HG03045 (cell line): ENCODE data around the gene PLTP.
"Not testable (repeated sequence)": the region's sequence is repeated elsewhere in the genome, so short reads cannot be mapped to it uniquely, and the experiment has no call there.

ENCODE experiments used
- ATAC-seq: cut with Tn5 transposase; IDR thresholded peaks from one replicate; pipeline ENCODE4 v1.9.1; 2021; ENCODE audit warnings: mild to moderate bottlenecking, moderate library complexity; ENCODE audit not compliant: unreplicated experiment

Gene PLTP

DNA sequence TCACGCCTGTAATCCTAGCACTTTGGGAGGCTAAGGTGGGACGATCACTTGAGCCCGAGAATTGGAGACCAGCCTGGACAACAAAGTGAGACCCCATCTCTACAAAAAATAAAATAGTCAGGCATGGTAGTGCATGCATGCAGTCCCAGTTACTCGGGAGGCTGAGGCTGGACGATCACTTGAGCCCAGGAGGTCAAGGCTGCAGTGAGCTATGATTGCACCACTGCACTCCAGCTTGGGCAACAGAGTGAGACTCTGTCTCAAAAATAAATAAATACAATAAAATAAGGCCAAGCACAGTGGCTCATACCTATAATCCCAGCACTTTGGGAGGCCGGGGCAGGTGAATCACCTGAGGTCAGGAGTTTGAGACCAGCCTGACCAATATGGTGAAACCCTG, 10.6 kb downstream of the PLTP start:
- ATAC-seq, result not testable (repeated sequence)

DNA sequence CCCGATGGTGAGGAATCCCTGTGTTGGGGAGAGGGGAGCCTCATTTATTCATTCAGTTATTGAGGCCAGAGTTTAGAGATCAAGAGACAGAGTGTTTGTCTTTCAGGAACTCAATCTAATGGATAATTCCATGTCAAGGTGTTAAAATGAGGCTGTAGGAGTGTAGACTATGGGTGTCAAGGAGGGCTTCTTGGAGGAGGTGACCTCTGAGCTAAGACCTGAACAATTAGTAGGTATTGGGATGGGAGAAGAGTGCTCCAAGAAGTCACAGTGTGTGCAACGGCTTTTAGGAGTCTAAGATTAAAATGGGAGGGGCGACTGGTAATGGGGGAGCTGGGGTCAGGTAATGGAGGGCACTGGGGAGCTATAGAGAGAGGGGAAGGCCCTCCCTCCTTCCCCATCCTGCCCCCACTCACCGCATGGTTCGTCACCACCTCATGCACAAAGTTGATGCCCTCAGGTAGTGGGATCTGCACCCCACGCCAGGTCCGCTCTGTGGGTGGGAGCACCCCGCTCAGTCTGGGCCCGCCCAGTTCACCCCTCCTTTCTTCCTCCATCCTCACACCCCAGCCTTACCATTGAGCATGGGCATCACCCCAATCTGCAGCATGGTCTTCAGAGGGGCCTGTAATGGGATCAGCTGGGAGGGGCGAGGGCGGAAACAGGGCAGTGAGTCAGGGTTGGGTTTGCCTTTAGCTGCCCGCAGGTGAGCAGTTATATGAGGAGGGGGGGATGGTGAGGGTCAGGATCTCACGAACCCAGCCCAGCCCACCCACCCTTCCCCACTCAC, 12.7 kb downstream of the PLTP start:
- ATAC-seq, result no peak

DNA sequence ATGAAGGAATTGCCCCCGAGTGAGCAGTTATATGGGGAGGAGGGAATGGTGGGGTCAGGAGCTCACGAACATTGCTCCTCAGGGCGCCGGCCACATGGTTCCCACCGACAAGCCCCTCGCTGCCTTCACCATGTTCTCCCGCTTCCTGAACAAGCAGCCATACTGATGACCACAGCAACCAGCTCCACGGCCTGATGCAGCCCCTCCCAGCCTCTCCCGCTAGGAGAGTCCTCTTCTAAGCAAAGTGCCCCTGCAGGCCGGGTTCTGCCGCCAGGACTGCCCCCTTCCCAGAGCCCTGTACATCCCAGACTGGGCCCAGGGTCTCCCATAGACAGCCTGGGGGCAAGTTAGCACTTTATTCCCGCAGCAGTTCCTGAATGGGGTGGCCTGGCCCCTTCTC, 13.7 kb downstream of the PLTP start:
- no peak for ATAC-seq

DNA sequence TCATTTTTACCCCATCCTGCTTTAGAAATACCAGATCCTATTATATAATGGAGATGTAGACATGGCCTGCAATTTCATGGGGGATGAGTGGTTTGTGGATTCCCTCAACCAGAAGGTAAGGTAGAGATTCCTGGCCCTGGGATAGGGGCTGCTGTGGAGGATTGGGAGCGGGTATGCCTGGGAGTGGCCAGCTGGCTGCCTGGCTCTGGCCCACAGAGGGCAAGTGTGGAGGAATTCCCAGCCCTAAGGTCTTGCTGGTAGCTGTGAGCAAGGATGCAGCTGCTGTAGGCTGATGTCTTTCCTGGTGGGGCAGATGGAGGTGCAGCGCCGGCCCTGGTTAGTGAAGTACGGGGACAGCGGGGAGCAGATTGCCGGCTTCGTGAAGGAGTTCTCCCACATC, 14.3 kb downstream of the PLTP start:
- no peak for ATAC-seq

DNA sequence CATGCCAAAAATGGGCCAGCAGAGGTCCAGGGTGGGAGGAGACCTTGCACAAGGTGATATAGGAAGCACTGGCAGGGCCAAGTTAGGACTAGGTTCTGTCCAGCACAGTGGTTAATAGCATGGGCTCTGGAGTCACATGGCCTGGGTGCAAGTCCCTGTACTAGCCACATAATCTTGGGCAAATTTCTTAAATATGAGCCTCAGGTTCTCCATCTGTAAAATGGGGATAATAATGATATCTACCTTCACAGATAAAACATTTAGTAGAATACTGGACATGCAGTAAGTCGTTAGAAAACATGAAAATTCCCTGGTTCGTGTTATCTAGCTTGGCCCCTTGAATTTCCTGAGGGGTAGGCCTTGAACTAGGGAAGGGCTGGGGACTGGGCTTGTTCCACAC, 14.7 kb downstream of the PLTP start:
- ATAC-seq, result no peak

DNA sequence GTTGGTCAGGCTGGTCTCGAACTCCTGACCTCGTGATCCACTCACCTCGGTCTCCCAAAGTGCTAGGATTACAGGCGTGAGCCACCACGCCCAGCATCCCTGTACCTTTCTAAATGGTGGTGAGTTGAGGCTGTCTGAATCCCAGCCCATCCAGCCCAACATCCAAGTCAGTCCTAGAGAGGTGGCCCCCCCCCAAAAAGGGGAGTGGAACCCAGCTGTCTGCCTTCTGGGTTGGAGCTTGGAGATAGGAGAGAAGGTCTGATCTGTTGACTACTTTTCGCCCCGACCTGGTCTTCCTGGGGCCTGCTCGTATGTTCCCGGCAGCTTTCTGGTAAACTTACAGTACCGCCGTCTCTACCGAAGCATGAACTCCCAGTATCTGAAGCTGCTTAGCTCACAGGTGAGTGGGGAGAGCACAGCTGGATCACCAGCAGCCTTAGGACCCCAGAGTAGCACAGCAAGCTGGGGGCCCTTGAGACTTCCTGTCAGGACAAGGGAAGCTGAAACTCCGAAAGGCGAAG, 15.3 kb downstream of the PLTP start:
- ATAC-seq, result no peak

DNA sequence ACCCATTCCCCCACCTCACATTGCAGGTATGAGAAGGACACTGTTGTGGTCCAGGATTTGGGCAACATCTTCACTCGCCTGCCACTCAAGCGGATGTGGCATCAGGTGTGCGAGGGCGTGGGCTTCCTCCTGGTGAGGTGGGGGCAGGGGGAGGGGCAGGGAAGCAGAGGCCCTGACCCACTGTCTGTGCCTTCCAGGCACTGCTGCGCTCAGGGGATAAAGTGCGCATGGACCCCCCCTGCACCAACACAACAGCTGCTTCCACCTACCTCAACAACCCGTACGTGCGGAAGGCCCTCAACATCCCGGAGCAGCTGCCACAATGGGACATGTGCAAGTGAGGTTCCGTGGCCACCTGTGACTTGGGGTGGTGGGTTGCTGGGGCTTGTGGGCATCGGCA, 17.2 kb downstream of the PLTP start:
- ATAC-seq, result no peak

DNA sequence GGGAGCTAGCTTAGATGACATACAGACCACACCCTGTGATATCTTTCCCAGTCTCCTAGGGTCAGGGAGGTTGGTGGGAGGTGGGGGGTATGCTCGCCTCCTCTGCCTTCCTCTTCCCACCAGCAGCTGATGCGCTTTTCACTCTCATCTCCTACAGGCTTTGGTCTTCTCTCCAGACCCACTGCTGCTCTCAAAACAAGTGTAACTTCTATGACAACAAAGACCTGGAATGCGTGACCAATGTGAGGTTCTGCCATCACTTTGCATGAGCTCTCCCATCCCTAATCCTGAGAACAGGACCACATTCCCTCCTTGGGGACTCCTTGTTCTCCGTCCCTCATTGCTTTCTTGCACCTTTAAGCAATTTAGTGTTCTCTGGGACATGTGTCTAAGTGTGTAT, 18.1 kb downstream of the PLTP start:
- no peak for ATAC-seq

DNA sequence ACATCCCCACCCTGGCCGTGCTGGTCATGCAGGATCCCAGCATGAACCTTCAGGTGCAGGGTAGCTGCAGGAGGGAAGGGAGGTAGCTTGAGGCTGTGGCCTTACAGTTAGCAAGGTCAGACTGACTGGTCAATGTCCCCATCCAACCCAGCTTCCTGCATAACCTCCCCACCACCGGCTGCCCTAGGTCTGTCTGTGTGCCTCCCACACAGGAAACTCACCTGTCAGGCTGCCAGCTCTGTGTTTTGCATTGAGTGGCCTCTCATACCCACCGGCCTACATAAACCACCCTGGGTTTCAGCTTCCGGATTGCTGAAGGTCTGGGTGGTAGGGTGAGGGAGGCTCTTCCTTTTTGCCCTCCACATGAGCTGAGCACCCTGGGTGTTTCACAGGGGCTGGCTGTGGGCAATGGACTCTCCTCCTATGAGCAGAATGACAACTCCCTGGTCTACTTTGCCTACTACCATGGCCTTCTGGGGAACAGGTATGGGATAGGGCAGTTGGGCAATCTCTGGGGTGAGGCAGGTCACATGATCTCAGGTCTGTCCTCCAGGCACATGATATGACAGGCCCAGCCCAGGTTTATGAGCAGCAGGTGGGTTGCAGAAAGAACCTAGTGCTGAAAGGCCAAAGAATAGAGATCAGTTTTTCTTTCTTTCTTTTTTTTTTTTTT, 19.0 kb downstream of the PLTP start:
- ATAC-seq, result no peak

DNA sequence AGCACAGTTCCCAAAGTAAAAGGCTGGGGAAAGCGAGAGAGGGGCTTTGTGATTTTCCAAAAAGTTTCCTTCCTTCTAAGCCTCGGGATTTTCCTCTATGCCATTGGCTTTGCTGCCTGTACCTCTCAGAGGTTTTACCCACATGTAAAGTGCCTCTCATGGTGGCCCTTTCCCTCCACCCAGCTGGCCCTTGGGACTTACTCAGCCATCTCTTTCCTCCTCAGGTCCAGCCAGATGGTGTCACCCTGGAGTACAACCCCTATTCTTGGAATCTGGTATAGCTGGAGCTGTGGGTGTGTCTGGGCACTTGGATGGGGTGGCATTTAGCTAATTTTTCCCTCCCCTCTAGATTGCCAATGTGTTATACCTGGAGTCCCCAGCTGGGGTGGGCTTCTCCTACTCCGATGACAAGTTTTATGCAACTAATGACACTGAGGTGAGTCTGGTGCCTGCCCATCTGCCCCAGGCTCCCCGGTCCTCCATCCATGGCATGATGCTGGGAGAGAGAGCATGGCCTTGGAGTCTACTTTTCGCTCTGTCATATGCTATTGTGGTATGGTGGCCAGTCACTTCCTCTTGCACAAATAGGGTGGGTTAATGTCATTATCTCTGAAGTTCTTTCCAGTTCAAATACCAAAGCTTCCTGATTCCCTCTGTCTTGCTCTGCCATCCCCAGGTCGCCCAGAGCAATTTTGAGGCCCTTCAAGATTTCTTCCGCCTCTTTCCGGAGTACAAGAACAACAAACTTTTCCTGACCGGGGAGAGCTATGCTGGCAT, 19.7 kb downstream of the PLTP start:
- no peak for ATAC-seq

DNA sequence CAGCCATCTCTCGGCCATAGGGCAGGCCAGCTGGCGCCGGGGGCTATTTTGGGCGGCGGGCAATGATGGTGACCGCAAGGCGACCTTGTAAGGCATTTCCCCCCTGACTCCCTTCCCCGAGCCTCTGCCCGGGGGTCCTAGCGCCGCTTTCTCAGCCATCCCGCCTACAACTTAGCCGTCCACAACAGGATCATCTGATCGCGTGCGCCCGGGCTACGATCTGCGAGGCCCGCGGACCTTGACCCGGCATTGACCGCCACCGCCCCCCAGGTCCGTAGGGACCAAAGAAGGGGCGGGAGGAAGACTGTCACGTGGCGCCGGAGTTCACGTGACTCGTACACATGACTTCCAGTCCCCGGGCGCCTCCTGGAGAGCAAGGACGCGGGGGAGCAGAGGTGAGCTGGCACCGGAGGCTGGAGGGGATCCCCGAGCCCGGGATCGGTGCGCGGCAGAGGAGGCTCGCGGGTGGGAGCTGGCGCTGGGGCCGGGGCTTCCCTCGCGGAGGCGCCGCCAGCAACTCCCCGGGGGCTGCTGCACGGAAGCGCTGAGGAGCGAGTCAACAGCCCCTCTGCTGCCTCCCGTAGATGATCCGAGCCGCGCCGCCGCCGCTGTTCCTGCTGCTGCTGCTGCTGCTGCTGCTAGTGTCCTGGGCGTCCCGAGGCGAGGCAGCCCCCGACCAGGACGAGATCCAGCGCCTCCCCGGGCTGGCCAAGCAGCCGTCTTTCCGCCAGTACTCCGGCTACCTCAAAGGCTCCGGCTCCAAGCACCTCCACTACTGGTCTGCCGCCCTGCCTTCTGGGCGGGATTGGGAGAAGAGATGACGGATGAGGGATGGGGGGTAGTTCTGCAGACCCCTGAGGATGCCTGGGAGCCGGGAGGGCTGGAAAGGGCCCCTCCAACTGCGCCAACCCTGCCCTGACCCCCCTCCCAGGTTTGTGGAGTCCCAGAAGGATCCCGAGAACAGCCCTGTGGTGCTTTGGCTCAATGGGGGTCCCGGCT, 20.7 kb downstream of the PLTP start, which contains the start of the genes CTSA and NEURL2:
CTSA (plus strand) TSS at position 351 of the 999 bp plus-strand sequence; CDS start at position 585, 234 bp downstream.
NEURL2 (minus strand) TSS at position 224 of the 999 bp plus-strand sequence; CDS start at position 7, 217 bp downstream.
- ATAC-seq, result peak; percentile 77

DNA sequence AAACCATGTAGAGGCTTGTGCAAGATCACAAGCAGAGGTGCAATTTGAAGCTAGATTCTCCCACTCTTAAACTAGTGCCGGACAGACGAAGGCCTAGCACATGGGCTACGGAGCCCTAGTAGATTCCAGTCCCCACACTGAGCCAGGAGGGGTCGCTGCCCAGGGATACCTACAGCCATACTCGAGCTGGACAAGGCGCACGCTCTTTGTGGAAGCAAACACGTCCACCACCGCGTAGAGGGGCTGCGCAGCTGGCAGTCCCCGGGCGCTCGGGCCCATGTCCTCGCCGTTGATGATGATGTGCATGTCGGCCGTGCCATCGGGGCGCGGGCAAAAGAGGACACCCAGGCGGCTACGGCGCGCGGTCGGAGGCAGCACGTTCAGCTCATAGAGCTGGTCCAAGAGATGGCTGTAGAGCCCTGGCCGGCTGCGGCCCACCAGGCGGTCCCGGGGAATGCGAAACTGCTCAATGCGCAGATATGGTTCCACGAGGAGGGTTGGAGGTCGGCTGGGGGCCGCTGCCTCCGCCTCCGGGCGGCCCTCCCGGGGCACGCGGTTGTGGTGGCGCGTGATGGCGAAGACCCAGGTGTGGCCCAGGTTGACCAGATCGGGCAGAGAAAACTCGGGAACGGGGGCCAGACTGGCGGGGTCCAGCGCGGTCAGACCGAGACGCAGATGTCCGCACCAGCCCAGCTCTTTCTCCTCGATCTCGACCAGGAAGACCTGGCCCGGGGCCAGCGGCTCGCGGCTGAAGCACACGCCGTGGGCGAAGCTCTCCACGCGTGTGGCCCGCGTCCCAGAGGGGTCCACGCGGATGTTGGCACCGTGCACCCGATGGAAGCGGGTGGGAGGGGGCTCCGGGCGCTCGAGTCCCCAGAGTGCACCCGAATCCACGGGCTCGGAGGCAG, 21.6 kb downstream of the PLTP start:
- peak; percentile 21 for ATAC-seq

DNA sequence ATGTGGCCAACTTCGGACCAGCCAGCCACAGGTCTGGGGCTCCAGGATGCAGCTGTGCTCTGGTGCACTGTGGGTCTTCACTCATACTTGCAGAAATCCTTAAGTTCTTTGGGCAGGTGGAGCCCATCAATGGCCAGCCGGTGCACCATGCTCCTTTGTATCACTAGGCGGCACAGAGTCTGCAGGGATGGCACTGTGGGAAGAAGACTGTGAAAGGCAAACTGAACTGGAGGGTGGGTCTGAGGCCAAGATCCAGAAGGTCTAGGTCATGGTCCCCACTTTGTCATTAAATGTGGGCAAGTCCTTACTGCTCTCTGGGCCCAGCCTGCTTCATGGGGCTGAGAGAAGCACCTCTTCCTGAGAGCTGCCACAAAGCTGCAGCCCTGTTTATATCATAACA, 23.3 kb downstream of the PLTP start:
- no peak for ATAC-seq

DNA sequence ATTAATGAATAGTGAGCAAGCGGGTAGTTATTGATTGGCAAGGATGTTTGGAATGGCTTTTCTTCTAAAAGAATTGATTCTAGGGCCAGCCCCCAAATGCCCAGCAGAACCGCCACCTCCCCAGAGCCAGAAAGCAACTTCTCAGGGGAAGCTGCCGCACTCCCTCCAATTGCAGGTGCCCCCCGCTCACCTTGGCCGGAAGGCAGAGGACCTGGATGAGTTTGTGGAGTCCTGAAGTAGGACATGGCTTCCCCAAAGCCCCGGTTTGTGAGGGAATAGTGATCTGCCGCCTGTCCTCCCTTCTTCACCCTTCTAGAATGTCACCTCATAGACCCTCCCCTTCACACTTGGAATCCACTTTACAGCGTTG, 24.6 kb downstream of the PLTP start, which contains the start of gene SPATA25:
SPATA25 (minus strand) TSS at position 277 of the 370 bp plus-strand sequence; CDS start at position 245, 32 bp downstream.
- no peak for ATAC-seq

DNA sequence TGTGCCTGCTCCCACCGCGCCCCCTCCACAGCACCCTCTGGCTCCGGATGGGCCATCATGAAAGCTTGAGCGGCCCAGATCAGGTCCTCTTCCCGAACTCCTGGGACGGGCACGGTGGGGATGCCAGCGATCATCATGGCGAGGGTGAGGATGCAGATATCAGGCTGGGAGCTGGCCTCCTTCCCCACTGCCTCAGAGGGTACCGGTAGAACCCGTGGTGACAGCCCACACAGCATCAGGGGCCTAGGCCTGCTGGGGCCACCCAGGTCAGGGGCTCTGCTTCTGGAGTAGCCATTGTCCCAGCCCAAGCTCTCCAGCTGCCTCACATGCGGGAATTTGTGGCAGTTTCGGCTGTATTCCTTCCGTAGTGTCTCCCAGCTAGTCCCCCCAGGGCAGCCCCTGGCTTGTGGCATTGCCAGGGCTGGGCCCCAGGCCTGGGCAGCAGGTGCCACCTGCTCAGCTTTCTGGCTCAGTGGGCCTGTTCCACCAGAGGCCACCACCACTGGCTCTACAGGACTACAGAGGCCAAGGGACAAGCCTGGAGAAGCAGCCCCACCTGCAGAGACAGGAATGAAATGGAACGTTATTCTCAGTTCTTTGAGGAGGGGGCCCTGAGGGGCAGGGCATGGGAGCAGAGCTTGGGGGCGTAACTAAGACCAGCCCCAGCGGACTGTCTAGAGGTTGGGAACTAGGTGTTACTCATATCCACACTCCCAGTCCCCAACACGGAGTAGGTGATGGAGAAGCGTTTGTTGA, 25.2 kb downstream of the PLTP start:
- ATAC-seq, result no peak

DNA sequence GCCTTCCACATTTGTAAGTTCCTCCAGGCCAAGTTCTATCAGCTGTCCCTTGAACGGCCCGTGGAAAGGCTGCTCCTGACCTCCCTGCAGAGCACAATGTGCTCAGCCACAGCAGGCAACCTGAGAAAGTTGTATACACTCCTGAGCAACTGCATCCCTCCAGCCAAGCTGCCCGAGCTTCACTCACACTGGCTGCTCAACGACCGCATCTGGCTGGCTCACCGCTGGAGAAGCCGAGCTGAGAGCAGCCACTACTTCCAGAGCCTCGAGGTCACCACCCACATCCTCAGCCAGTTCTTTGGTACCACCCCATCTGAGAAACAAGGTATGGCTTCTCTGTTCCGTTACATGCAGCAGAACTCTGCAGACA, 28.9 kb downstream of the PLTP start:
- no peak for ATAC-seq

DNA sequence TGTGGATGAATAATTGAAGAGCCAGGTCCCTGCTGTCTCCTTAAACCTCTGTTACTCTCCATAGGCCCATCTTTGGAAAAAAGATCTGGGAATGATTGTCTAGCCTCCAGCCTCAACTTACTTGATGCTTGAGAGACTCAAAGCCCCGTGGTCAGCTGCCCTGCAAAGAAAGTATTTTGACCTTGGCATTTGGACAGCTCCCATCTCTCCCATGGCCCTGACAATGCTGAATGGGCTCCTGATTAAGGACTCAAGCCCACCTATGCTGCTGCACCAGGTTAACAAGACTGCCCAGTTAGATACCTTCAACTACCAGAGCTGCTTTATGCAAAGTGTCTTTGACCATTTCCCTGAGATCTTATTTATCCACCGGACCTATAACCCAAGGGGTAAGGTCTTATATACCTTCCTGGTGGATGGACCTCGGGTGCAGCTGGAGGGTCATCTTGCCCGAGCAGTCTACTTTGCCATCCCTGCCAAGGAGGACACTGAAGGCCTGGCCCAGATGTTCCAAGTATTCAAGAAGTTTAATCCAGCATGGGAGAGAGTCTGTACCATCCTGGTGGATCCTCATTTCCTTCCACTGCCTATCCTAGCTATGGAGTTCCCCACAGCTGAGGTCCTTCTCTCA, 29.4 kb downstream of the PLTP start:
- ATAC-seq, result no peak
